Stimulated activated CD8-positive, alpha-beta memory T cell treated with anti-CD3 and anti-CD28 coated beads, Interleukin-15, amount 100 ng/mL, for 1 hour (primary cell): ENCODE data around the gene IL1RAPL1.

Experiments used
- DNase-seq: peaks from one replicate; pipeline ENCODE4 v3.0.0-alpha.2; 2020; ENCODE audit warnings: low read depth

Gene IL1RAPL1

DNA sequence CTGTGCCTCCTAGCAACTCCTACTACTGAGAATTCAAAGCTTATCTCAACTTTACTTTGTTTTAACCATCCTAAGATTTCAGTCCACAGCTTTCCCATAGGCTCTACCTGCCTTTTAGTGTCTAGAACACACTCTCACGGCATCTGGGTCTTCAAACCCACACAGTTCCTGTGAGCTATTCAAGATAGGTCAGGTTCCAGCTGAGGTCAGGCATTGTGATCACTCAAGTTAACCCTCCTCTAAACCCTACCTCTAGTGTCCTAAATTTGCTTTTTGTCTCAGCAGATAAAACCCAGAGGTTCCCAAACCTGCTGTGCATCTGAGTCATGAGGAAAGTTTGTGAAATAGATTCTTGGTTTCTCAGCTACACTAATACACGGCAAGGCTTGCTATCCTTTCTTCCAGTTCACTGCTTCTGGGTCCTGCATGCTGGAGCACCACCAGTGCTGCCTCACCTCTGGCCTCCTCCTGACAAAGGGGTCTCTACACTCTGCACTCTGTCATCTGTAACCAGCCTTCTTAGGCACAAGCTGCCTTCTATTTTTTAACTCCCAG is 1303.5 kb downstream of the IL1RAPL1 start:
- DNase-seq: no peak

- DNase-seq: no peak
Measured at GRCh38 chrX:29902004-29902403, 1314.8 kb downstream of the IL1RAPL1 start.

GRCh38 chrX:29903360-29903759 is 1316.1 kb downstream of the IL1RAPL1 start:
- DNase-seq: no peak

DNA sequence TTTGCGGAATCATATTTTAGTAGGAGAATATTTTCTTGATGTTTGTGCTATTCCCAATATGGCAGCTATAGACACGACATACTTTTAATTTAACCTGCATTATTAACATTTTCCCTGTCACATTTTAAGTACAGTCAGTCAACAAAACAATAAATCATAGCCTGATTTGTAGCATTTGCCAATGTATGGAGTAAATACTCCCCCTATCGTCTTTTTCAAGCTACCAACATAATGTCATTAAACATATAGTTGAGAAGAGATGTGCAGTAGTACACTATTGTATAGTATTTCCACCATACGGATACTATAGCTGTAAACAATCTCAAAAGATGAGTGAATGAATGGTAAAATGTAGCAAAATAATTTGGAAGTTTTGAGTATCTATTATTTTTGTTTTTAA is 1324.4 kb downstream of the IL1RAPL1 start:
- DNase-seq: no peak

GRCh38 chrX:29913647-29914046 is 1326.4 kb downstream of the IL1RAPL1 start:
- DNase-seq: no peak

DNA sequence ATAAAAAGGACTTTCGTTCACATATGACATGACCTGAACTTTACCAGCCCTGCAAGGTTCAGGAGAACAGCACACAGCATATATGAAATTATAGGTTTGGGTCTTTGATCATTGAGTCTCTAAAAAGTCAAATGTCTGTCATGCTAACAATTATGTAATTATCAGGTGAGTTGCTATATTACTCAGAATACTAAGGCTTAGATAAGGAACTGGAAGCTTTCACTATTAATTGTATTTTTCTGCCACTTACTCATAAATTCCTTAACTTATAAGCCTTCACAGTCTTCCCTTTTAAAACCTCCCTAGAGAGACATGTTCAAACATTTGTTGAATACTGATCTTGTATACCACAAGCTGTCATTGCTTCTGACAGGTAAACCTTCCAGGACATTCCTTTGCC is 1335.4 kb downstream of the IL1RAPL1 start:
- DNase-seq: no peak

- DNase-seq: no peak
Measured at GRCh38 chrX:29926056-29926455, 1338.8 kb downstream of the IL1RAPL1 start.

- no peak for DNase-seq
Measured at GRCh38 chrX:29926659-29927058, 1339.4 kb downstream of the IL1RAPL1 start.

GRCh38 chrX:29935455-29935854 is 1348.2 kb downstream of the IL1RAPL1 start:
- DNase-seq: no peak

- DNase-seq: no peak
Measured at GRCh38 chrX:29940750-29941149, 1353.5 kb downstream of the IL1RAPL1 start.

DNA sequence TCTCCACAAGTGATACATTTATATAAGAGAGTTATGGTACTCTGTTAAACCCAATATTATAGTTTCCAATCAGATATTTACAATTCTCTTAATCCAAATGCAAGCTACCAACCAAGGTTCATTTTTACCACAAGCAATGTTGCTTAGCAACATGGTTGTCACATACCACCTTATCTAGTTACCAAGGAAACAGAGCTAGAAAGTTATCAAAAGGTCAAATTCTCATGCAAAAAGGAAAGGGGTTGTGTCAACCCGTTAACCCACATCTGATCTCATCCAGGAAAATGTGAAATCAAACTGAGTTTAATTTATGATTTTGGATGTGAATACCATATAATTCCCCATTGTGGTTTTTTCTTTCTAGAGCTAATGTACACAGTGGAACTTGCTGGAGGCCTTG is 1354.0 kb downstream of the IL1RAPL1 start:
- DNase-seq: no peak

GRCh38 chrX:29947225-29947624 is 1360.0 kb downstream of the IL1RAPL1 start:
- DNase-seq: no peak

GRCh38 chrX:29948653-29949052 is 1361.4 kb downstream of the IL1RAPL1 start:
- no peak for DNase-seq

DNA sequence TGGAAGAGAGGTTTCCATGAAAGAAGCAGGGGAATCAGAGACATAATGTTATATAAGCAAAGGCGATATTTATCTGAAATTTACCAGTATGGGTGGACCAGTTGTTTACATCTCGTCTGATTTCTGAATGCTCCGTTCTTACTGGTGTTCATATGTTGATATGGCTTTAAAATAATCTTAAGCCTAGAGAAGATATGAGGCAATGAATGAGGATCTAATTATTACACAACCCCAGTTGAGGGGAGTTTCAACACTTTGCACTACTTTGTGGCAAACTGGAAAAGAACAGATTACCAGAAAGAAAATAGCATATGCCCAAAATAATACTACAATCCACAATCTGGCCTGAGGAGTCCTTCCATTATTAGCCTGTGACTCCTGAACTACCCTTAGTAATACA is 1364.8 kb downstream of the IL1RAPL1 start:
- no peak for DNase-seq

GRCh38 chrX:29962061-29962460 is 1374.8 kb downstream of the IL1RAPL1 start:
- no peak for DNase-seq

DNA sequence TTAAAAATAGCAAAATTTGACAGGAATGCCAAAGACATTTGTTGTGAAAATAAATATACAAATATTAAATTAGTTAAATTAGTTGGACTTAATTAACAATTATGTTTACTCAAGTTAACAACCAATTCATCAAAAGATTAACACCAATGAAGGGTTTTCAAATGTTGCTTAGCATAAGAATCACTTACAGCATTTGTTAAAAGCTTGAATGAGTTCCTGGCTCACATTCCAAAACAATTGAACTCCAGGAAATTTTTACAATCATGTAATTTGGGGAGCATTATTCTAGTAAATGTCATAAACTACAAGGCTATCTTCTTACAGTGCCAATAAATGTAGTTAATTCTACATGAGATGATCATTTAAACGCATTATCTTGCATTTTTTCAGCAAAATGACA is 1378.4 kb downstream of the IL1RAPL1 start:
- no peak for DNase-seq

GRCh38 chrX:29992083-29992482 is 1404.8 kb downstream of the IL1RAPL1 start:
- no peak for DNase-seq

GRCh38 chrX:30005813-30006212 is 1418.6 kb downstream of the IL1RAPL1 start:
- no peak for DNase-seq
